ENCODE results near the gene OSBPL7. TPM values are rescaled to one million over a fixed set of nuclear protein-coding genes. Genes with fewer than 3 reads are reported as not detected.

OSBPL7 gene
- total RNA-seq, 1 donor from 2014 or later = 20.3 TPM

GRCh38 chr17:47837401-47838039 lies 15.9 kb upstream of the OSBPL7 start:
- H3K27ac Mint-ChIP-seq = peak overlapping the region; percentile 51
- TF ChIP-seq CTCF (conservative IDR thresholded peaks at IDR 0.05) = no peak

GRCh38 chr17:47836601-47837000 lies 15.0 kb upstream of the OSBPL7 start:
- H3K36me3 Mint-ChIP-seq = no peaks in the 10 kb centered on the region
- TF ChIP-seq CTCF (conservative IDR thresholded peaks at IDR 0.05) = no peak
- no peaks in the 10 kb centered on the region for H3K27me3 Mint-ChIP-seq
- H3K9me3 Mint-ChIP-seq = no peaks in the 10 kb centered on the region
- no peak overlapping the region for H3K4me3 Mint-ChIP-seq
- H3K4me1 Mint-ChIP-seq (ENCODE audit: unreplicated experiment) = peaks cover 16% of the 10 kb centered on the region
- DNase-seq (ENCODE audit: extremely low spot score, unreplicated experiment) = no peak
- no peak overlapping the region for H3K27ac Mint-ChIP-seq

More at GRCh38 chr17:47837401-47838039, 15.9 kb upstream of the OSBPL7 start:
- Mint-ChIP-seq H3K4me1 (ENCODE audit: unreplicated experiment) (peaks cover 9% of the 10 kb centered on the region), H3K4me3 (no peak overlapping the region), H3K36me3 (no peaks in the 10 kb centered on the region), H3K9me3 (no peaks in the 10 kb centered on the region), H3K27me3 (no peaks in the 10 kb centered on the region)
- DNase-seq (ENCODE audit: extremely low spot score, unreplicated experiment) = no peak

GRCh38 chr17:47834756-47835155 lies 13.2 kb upstream of the OSBPL7 start:
- H3K27me3 Mint-ChIP-seq = no peaks in the 10 kb centered on the region
- H3K9me3 Mint-ChIP-seq = no peaks in the 10 kb centered on the region
- no peak for DNase-seq (ENCODE audit: extremely low spot score, unreplicated experiment)
- H3K4me3 Mint-ChIP-seq = no peak overlapping the region
- peak overlapping the region; percentile 12 for H3K27ac Mint-ChIP-seq
- TF ChIP-seq CTCF (conservative IDR thresholded peaks at IDR 0.05) = no peak
- H3K4me1 Mint-ChIP-seq (ENCODE audit: unreplicated experiment) = peaks cover 14% of the 10 kb centered on the region
- no peaks in the 10 kb centered on the region for H3K36me3 Mint-ChIP-seq

GRCh38 chr17:47831934-47832327 lies 10.3 kb upstream of the OSBPL7 start:
- H3K4me3 Mint-ChIP-seq = peak overlapping the region; percentile 90
- TF ChIP-seq CTCF (conservative IDR thresholded peaks at IDR 0.05) = no peak
- H3K9me3 Mint-ChIP-seq = no peaks in the 10 kb centered on the region
- H3K4me1 Mint-ChIP-seq (ENCODE audit: unreplicated experiment) = peaks cover 14% of the 10 kb centered on the region
- H3K27ac Mint-ChIP-seq = peak overlapping the region; percentile 83
- no peak for DNase-seq (ENCODE audit: extremely low spot score, unreplicated experiment)
- no peaks in the 10 kb centered on the region for H3K27me3 Mint-ChIP-seq
- no peaks in the 10 kb centered on the region for H3K36me3 Mint-ChIP-seq

GRCh38 chr17:47831003-47831933 lies 9.7 kb upstream of the OSBPL7 start, which contains the start of the genes LRRC46 and MRPL10:
Gene LRRC46, plus strand, starts transcription at chr17:47831670. Its CDS starts 320 bp downstream, at chr17:47831990.
Gene MRPL10, minus strand, starts transcription at chr17:47831541. Its CDS starts 30 bp downstream, at chr17:47831511.
- Mint-ChIP-seq H3K27ac (peak within 1 kb of the TSS; percentile 83), H3K4me1 (ENCODE audit: unreplicated experiment) (peaks cover 14% of the 10 kb centered on the region), H3K36me3 (peaks cover 4% of the 10 kb centered on the region), H3K4me3 (peak within 1 kb of the TSS; percentile 90), H3K27me3 (no peaks in the 10 kb centered on the region), H3K9me3 (no peaks in the 10 kb centered on the region)
- TF ChIP-seq CTCF (conservative IDR thresholded peaks at IDR 0.05) = peak; percentile 57
- DNase-seq (ENCODE audit: extremely low spot score, unreplicated experiment) = peak; percentile 96
